K562 (cell line): ENCODE data around the gene OLAH. TPM values are rescaled to one million over a fixed set of nuclear protein-coding genes. Genes with fewer than 3 reads are reported as not detected.

Experiments used
- ARID4B ChIP-seq: sonication (generic); formaldehyde crosslinking; IDR thresholded peaks from 2 replicates; pipeline ENCODE4 v1.8.0; 2022; ENCODE audit warnings: mild to moderate bottlenecking, missing genetic modification reagents
- CBX1 ChIP-seq: sonication (generic); IDR thresholded peaks from 2 replicates; pipeline ENCODE4 v1.6.1; 2016; ENCODE audit warnings: antibody characterized with exemption, low read depth, mild to moderate bottlenecking
- CTBP1 ChIP-seq: fragments of 450-650 bp; IDR thresholded peaks from 2 replicates; pipeline ENCODE4 v1.6.1; 2016; ENCODE audit warnings: borderline replicate concordance
- DACH1 ChIP-seq: fragments of 450-650 bp; IDR thresholded peaks from 2 replicates; pipeline ENCODE4 v1.6.1; 2018; ENCODE audit not compliant: partially characterized antibody
- EP300 ChIP-seq: IDR thresholded peaks from 2 replicates; pipeline ENCODE4 v1.6.1; 2012; ENCODE audit warnings: low read length, improper control_type of control experiment
- FOXP1 ChIP-seq: sonication (generic); formaldehyde crosslinking; IDR thresholded peaks from 2 replicates; pipeline ENCODE4 v1.8.0; 2022; ENCODE audit warnings: mild to moderate bottlenecking, missing genetic modification reagents
- ID3 ChIP-seq, 2 experiments: fragments of 250-450 bp in 1 of 2; fragments of 450-650 bp in 1 of 2; sonication (Bioruptor Pico) in 1 of 2; IDR thresholded peaks; 2 replicates each; pipeline versions ENCODE4 v1.6.1 to v1.8.0; 2016 to 2021; ENCODE audit warnings: mild to moderate bottlenecking in 2 of 2, moderate library complexity in 2 of 2, missing compliant biosample characterization in 1 of 2, missing genetic modification characterization in 1 of 2
- PTBP1 ChIP-seq: fragments of 200-400 bp; formaldehyde crosslinking; IDR thresholded peaks from 2 replicates; pipeline ENCODE4 v1.6.1; 2017; ENCODE audit warnings: low read depth, low read length
- RFX1 ChIP-seq: fragments of 450-650 bp; IDR thresholded peaks from 2 replicates; pipeline ENCODE4 v1.6.1; 2016; ENCODE audit warnings: mild to moderate bottlenecking, moderate library complexity
- YBX1 ChIP-seq: fragments of 450-650 bp; IDR thresholded peaks from 2 replicates; pipeline ENCODE4 v1.7.1; 2016; ENCODE audit warnings: mild to moderate bottlenecking
- ZFPM2 ChIP-seq: fragments of 250-450 bp; sonication (Bioruptor Pico); IDR thresholded peaks from 2 replicates; pipeline ENCODE4 v1.5.1; 2022; ENCODE audit warnings: mild to moderate bottlenecking
- ZKSCAN8 ChIP-seq: fragments of 200-800 bp; sonication (Bioruptor generic); IDR thresholded peaks from 2 replicates; pipeline ENCODE4 v1.6.1; 2016; ENCODE audit warnings: missing genetic modification characterization, missing compliant biosample characterization
- ZNF121 ChIP-seq: sonication (generic); formaldehyde crosslinking; conservative IDR thresholded peaks from 2 replicates; pipeline ENCODE4 v1.8.0; 2022; ENCODE audit warnings: missing genetic modification reagents
- ZNF785 ChIP-seq: fragments of 250-450 bp; sonication (Bioruptor Pico); IDR thresholded peaks from 2 replicates; pipeline ENCODE4 v1.4.0; 2020; ENCODE audit warnings: mild to moderate bottlenecking
- polyA plus RNA-seq, 8 experiments: library from polyadenylated mRNA; depleted of rRNA in 4 of 8; stranded (reverse) in 5 of 8; unstranded in 3 of 8; fragments of >200 nt; fragmentation: Nextera tagmentation in 2 of 8; fragmentation: Illumina TruSeq in 1 of 8; extraction: Ambion mirVana in 2 of 8; extraction: Trizol in 1 of 8; gene quantifications; 2 replicates each; pipeline versions ENCODE4 v1.2.1 to v1.2.3, GENCODE V29; 2011 to 2014; ENCODE audit warnings: inconsistent platforms in 1 of 8, missing spikeins in 1 of 8
- total RNA-seq, 7 experiments: library from RNA; depleted of rRNA in 6 of 7; stranded (reverse); fragments of >200 nt in 6 of 7; fragmentation: Illumina TruSeq in 2 of 7; extraction: Trizol in 2 of 7; gene quantifications; 2 replicates each; pipeline versions ENCODE4 v1.2.1 to v1.2.3, GENCODE V29; 2011 to 2021; ENCODE audit warnings: low replicate concordance in 1 of 7
- TF ChIP-seq, protein P1 (sequence below): sonication (generic); formaldehyde crosslinking; IDR thresholded peaks from 2 replicates; pipeline ENCODE4 v1.4.0; 2020; ENCODE audit warnings: mild to moderate bottlenecking, missing genetic modification reagents
- TF ChIP-seq, protein P2 (sequence below), 3 experiments: IDR thresholded peaks in 2 of 3; conservative IDR thresholded peaks in 1 of 3; 2 replicates each; pipeline ENCODE4 v1.5.1; 2011 to 2012; ENCODE audit warnings: low read length in 3 of 3, mild to moderate bottlenecking in 3 of 3, control low read depth in 2 of 3, improper control_type of control experiment in 1 of 3, inconsistent platforms in 1 of 3, low read depth in 1 of 3, mixed read lengths in 1 of 3, moderate library complexity in 1 of 3; ENCODE audit not compliant: insufficient read depth in 2 of 3
- TF ChIP-seq, protein P3 (sequence below): fragments of 250-450 bp; sonication (Bioruptor Pico); IDR thresholded peaks from 2 replicates; pipeline ENCODE4 v1.5.0; 2021

Gene OLAH
- total and polyA plus RNA-seq, 9 of the 15 experiments (the other 6 are each of a cell fraction or from before 2014, with no cell fraction given): 0.11 to 0.45 (median 0.18) TPM; not detected in 3

- TF ChIP-seq, protein P1, sequence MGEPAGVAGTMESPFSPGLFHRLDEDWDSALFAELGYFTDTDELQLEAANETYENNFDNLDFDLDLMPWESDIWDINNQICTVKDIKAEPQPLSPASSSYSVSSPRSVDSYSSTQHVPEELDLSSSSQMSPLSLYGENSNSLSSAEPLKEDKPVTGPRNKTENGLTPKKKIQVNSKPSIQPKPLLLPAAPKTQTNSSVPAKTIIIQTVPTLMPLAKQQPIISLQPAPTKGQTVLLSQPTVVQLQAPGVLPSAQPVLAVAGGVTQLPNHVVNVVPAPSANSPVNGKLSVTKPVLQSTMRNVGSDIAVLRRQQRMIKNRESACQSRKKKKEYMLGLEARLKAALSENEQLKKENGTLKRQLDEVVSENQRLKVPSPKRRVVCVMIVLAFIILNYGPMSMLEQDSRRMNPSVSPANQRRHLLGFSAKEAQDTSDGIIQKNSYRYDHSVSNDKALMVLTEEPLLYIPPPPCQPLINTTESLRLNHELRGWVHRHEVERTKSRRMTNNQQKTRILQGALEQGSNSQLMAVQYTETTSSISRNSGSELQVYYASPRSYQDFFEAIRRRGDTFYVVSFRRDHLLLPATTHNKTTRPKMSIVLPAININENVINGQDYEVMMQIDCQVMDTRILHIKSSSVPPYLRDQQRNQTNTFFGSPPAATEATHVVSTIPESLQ (CRISPR knock-in tag): 0 out of 2 replicates have a peak, but pooled peaks have one; percentile 59
- TF ChIP-seq ZFPM2 (no peak), ZNF785 (no peak), PTBP1 (no peak), FOXP1 (CRISPR knock-in tag) (no peak), DACH1 (no peak), CBX1 (no peak), EP300 (no peak), CTBP1 (peak; percentile 51; the same call in 1 of the 2 replicates), RFX1 (no peak), ZKSCAN8 (no peak; the same call in 1 of the 2 replicates), ID3 (CRISPR knock-in tag; IDR thresholded peaks at IDR 0.05) (no peak), ID3 (tag; IDR thresholded peaks at IDR 0.05) (peak; percentile 56), ARID4B (no peak), ZNF121 (no peak), YBX1 (no peak)
- TF ChIP-seq, protein P2, sequence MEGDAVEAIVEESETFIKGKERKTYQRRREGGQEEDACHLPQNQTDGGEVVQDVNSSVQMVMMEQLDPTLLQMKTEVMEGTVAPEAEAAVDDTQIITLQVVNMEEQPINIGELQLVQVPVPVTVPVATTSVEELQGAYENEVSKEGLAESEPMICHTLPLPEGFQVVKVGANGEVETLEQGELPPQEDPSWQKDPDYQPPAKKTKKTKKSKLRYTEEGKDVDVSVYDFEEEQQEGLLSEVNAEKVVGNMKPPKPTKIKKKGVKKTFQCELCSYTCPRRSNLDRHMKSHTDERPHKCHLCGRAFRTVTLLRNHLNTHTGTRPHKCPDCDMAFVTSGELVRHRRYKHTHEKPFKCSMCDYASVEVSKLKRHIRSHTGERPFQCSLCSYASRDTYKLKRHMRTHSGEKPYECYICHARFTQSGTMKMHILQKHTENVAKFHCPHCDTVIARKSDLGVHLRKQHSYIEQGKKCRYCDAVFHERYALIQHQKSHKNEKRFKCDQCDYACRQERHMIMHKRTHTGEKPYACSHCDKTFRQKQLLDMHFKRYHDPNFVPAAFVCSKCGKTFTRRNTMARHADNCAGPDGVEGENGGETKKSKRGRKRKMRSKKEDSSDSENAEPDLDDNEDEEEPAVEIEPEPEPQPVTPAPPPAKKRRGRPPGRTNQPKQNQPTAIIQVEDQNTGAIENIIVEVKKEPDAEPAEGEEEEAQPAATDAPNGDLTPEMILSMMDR (IDR thresholded peaks at IDR 0.05 in 2 of 3, conservative IDR thresholded peaks at IDR 0.05 in 1 of 3; ENCODE audit: insufficient read depth in 2 of 3, low read depth in 1 of 3, low read length in 3 of 3): peak in 1 of 3 experiments; percentile 22; a peak in 2 of 6 replicates
- TF ChIP-seq, protein P3, sequence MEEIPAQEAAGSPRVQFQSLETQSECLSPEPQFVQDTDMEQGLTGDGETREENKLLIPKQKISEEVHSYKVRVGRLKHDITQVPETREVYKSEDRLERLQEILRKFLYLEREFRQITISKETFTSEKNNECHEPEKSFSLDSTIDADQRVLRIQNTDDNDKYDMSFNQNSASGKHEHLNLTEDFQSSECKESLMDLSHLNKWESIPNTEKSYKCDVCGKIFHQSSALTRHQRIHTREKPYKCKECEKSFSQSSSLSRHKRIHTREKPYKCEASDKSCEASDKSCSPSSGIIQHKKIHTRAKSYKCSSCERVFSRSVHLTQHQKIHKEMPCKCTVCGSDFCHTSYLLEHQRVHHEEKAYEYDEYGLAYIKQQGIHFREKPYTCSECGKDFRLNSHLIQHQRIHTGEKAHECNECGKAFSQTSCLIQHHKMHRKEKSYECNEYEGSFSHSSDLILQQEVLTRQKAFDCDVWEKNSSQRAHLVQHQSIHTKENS (CRISPR knock-in tag): no peak
Measured at GRCh38 chr10:15035385-15036301, 8.1 kb upstream of the OLAH start (continued).
